CD1c-positive myeloid dendritic cell (primary cell): ENCODE data around the gene TRERF1.
A peak's percentile ranks its signal among the peaks of the same experiment; 100 is the strongest.

Experiments used
- DNase-seq: peaks from one replicate; pipeline ENCODE4 v3.0.0-alpha.2; 2016; ENCODE audit errors: extremely low spot score

TRERF1 gene

GRCh38 chr6:42271834-42272805 is 179.6 kb downstream of the TRERF1 start:
- DNase-seq = no peak

- DNase-seq = no peak
These were observed 181.7 kb downstream of the TRERF1 start for GRCh38 chr6:42269974-42270510.

GRCh38 chr6:42269553-42269952 is 182.2 kb downstream of the TRERF1 start:
- DNase-seq = no peak

GRCh38 chr6:42268835-42269204 is 182.9 kb downstream of the TRERF1 start:
- DNase-seq = no peak

- no peak for DNase-seq
These were observed 183.5 kb downstream of the TRERF1 start for GRCh38 chr6:42268016-42268834.

- no peak for DNase-seq
These were observed 185.2 kb downstream of the TRERF1 start for GRCh38 chr6:42266538-42266937.

- DNase-seq = no peak
These were observed 186.8 kb downstream of the TRERF1 start for GRCh38 chr6:42264852-42265390.

GRCh38 chr6:42264162-42264851 is 187.4 kb downstream of the TRERF1 start:
- no peak for DNase-seq

GRCh38 chr6:42263165-42263728 is 188.5 kb downstream of the TRERF1 start:
- no peak for DNase-seq

- DNase-seq = no peak
These were observed 190.8 kb downstream of the TRERF1 start for GRCh38 chr6:42260972-42261371.

- no peak for DNase-seq
These were observed 191.3 kb downstream of the TRERF1 start for GRCh38 chr6:42260396-42260888.

GRCh38 chr6:42259841-42260395 is 191.8 kb downstream of the TRERF1 start:
- DNase-seq = no peak

GRCh38 chr6:42259286-42259685 is 192.4 kb downstream of the TRERF1 start:
- DNase-seq = no peak

GRCh38 chr6:42257614-42258013 is 194.1 kb downstream of the TRERF1 start:
- DNase-seq = no peak

- no peak for DNase-seq
These were observed 194.7 kb downstream of the TRERF1 start for GRCh38 chr6:42257063-42257462.

GRCh38 chr6:42255050-42255449 is 196.7 kb downstream of the TRERF1 start:
- DNase-seq = no peak

- no peak for DNase-seq
These were observed 197.2 kb downstream of the TRERF1 start for GRCh38 chr6:42254505-42254904.

- peak; percentile 14 for DNase-seq
These were observed 199.7 kb downstream of the TRERF1 start for GRCh38 chr6:42251911-42252637.

- no peak for DNase-seq
These were observed 200.2 kb downstream of the TRERF1 start for GRCh38 chr6:42251500-42251899.
